ENCODE measurements around the gene SLC22A4. TPM values are rescaled to one million over a fixed set of nuclear protein-coding genes. Genes with fewer than 3 reads are reported as not detected.

The SLC22A4 gene
- total and polyA plus RNA-seq, 2 donors = 0.66 to 3.0 TPM

- H3K27ac ChIP-seq (ENCODE audit: low read depth in 1 of 2, low read length in 1 of 2) = no peak overlapping the region
- WGBS = 91% methylated on average over 3 of the region's 3 CpGs
- peaks cover 0 to 7% of the 10 kb centered on the region in 2 donors for H3K27me3 ChIP-seq (ENCODE audit: control insufficient read depth in 2 of 2, insufficient read depth in 1 of 2, low read length in 1 of 2)
- H3K4me3 ChIP-seq (ENCODE audit: low read length in 2 of 2) = no peak overlapping the region
- DNase-seq (ENCODE audit: low read depth in 6 of 9, low spot score in 9 of 9) = no peak
- no peaks in the 10 kb centered on the region for H3K9me3 ChIP-seq (ENCODE audit: control insufficient read depth in 2 of 2, insufficient read depth in 1 of 2, low read length in 1 of 2)
- no peaks in the 10 kb centered on the region for H3K36me3 ChIP-seq (ENCODE audit: control insufficient read depth in 2 of 2, insufficient read depth in 2 of 2, low read length in 1 of 2)
- H3K4me1 ChIP-seq (ENCODE audit: control insufficient read depth in 2 of 2, insufficient read depth in 2 of 2, low read length in 2 of 2) = peaks cover 0 to 4% of the 10 kb centered on the region in 2 donors
Observed at GRCh38 chr5:132302413-132302812, 8.2 kb downstream of the SLC22A4 start.

DNA sequence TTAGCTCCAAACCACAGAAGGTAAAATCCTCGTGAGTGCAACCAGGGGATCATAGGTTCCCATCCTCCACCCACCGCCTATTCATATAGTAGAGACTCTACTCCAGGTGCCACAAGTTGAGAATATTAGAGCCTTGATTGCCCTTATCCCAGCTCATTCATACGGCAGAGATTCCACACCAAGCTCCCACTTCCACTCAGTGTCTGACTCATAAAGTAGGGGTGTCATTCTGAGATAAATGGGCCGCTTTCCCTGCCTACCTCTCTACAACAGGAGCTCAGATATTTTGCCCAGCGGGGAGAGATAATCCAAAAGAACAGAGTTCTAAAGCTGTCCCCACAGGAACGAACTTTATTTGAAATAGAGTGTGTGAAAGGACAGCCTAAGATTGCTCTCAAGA lies 9.4 kb downstream of the SLC22A4 start:
- Histone ChIP-seq H3K9me3 (ENCODE audit: control insufficient read depth in 2 of 2, insufficient read depth in 1 of 2, low read length in 1 of 2) (no peaks in the 10 kb centered on the region), H3K27me3 (ENCODE audit: control insufficient read depth in 2 of 2, insufficient read depth in 1 of 2, low read length in 1 of 2) (peaks cover 0 to 5% of the 10 kb centered on the region in 2 donors)
- WGBS = 98% methylated on average over 6 of the region's 6 CpGs

DNA sequence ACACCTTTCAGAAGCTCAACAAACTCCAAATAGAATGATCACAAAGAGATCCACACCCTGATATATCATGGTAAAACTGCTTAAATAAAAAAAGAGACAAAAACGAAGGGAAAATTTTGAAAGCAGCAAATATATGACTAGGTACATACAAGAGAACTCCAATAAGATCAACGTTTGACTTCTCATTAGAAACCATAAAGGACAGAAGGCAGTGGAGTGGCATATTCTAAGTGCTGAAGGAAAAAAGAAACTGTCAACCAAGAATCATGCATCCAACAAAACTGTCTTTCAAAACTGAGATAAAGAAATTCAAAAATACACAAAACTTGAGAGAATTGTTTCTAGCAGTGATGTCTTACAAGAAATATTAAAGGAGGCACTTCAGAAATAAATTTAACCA lies 11.2 kb downstream of the SLC22A4 start:
- Histone ChIP-seq H3K36me3 (ENCODE audit: control insufficient read depth in 2 of 2, insufficient read depth in 2 of 2, low read length in 1 of 2) (no peaks in the 10 kb centered on the region), H3K4me1 (ENCODE audit: control insufficient read depth in 2 of 2, insufficient read depth in 2 of 2, low read length in 2 of 2) (peaks cover 0 to 4% of the 10 kb centered on the region in 2 donors), H3K27me3 (ENCODE audit: control insufficient read depth in 2 of 2, insufficient read depth in 1 of 2, low read length in 1 of 2) (peaks cover 0 to 3% of the 10 kb centered on the region in 2 donors), H3K4me3 (ENCODE audit: low read length in 2 of 2) (no peak overlapping the region), H3K27ac (ENCODE audit: low read depth in 1 of 2, low read length in 1 of 2) (no peak overlapping the region), H3K9me3 (ENCODE audit: control insufficient read depth in 2 of 2, insufficient read depth in 1 of 2, low read length in 1 of 2) (no peaks in the 10 kb centered on the region)
- WGBS = 95% methylated on average over 2 of the region's 2 CpGs
- DNase-seq (ENCODE audit: low read depth in 6 of 9, low spot score in 9 of 9) = no peak

More for the DNA sequence above, 9.4 kb downstream of the SLC22A4 start:
- Histone ChIP-seq H3K4me3 (ENCODE audit: low read length in 2 of 2) (no peak overlapping the region), H3K36me3 (ENCODE audit: control insufficient read depth in 2 of 2, insufficient read depth in 2 of 2, low read length in 1 of 2) (no peaks in the 10 kb centered on the region), H3K4me1 (ENCODE audit: control insufficient read depth in 2 of 2, insufficient read depth in 2 of 2, low read length in 2 of 2) (peaks cover 0 to 4% of the 10 kb centered on the region in 2 donors), H3K27ac (ENCODE audit: low read depth in 1 of 2, low read length in 1 of 2) (no peak overlapping the region)
- DNase-seq (ENCODE audit: low read depth in 6 of 9, low spot score in 9 of 9) = no peak

DNA sequence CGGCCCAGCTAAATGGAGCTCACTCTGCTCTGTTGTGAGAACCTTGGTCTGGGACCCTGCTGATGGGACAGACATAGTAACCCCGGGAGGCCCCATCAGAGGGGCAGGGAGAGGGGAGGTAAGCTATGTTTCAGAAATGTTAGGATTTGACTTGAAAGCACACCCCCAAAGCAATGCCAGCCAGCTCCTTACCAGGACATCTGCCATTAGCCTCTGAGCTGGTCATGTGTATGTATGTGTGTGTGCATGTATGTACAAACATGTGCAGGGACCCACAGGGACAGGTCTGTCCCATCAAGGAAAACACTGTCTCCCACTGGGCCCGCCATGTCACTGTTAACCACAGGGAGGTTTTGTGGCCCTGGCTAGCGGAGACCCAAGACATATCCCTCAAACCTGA lies 14.5 kb downstream of the SLC22A4 start:
- no peak overlapping the region for H3K27ac ChIP-seq (ENCODE audit: low read depth in 1 of 2, low read length in 1 of 2)
- H3K4me1 ChIP-seq (ENCODE audit: control insufficient read depth in 2 of 2, insufficient read depth in 2 of 2, low read length in 2 of 2) = no peaks in the 10 kb centered on the region
- 87% methylated on average over 4 of the region's 4 CpGs for WGBS
- no peaks in the 10 kb centered on the region for H3K27me3 ChIP-seq (ENCODE audit: control insufficient read depth in 2 of 2, insufficient read depth in 1 of 2, low read length in 1 of 2)
- no peaks in the 10 kb centered on the region for H3K9me3 ChIP-seq (ENCODE audit: control insufficient read depth in 2 of 2, insufficient read depth in 1 of 2, low read length in 1 of 2)
- H3K4me3 ChIP-seq (ENCODE audit: low read length in 2 of 2) = no peak overlapping the region
- no peak for DNase-seq (ENCODE audit: low read depth in 6 of 9, low spot score in 9 of 9)
- no peaks in the 10 kb centered on the region for H3K36me3 ChIP-seq (ENCODE audit: control insufficient read depth in 2 of 2, insufficient read depth in 2 of 2, low read length in 1 of 2)

GRCh38 chr5:132309679-132310078 lies 15.5 kb downstream of the SLC22A4 start:
- no peaks in the 10 kb centered on the region for H3K4me1 ChIP-seq (ENCODE audit: control insufficient read depth in 2 of 2, insufficient read depth in 2 of 2, low read length in 2 of 2)
- no peaks in the 10 kb centered on the region for H3K9me3 ChIP-seq (ENCODE audit: control insufficient read depth in 2 of 2, insufficient read depth in 1 of 2, low read length in 1 of 2)
- H3K27ac ChIP-seq (ENCODE audit: low read depth in 1 of 2, low read length in 1 of 2) = no peak overlapping the region
- H3K36me3 ChIP-seq (ENCODE audit: control insufficient read depth in 2 of 2, insufficient read depth in 2 of 2, low read length in 1 of 2) = no peaks in the 10 kb centered on the region
- no peak for DNase-seq (ENCODE audit: low read depth in 6 of 9, low spot score in 9 of 9)
- no peaks in the 10 kb centered on the region for H3K27me3 ChIP-seq (ENCODE audit: control insufficient read depth in 2 of 2, insufficient read depth in 1 of 2, low read length in 1 of 2)
- H3K4me3 ChIP-seq (ENCODE audit: low read length in 2 of 2) = no peak overlapping the region

DNA sequence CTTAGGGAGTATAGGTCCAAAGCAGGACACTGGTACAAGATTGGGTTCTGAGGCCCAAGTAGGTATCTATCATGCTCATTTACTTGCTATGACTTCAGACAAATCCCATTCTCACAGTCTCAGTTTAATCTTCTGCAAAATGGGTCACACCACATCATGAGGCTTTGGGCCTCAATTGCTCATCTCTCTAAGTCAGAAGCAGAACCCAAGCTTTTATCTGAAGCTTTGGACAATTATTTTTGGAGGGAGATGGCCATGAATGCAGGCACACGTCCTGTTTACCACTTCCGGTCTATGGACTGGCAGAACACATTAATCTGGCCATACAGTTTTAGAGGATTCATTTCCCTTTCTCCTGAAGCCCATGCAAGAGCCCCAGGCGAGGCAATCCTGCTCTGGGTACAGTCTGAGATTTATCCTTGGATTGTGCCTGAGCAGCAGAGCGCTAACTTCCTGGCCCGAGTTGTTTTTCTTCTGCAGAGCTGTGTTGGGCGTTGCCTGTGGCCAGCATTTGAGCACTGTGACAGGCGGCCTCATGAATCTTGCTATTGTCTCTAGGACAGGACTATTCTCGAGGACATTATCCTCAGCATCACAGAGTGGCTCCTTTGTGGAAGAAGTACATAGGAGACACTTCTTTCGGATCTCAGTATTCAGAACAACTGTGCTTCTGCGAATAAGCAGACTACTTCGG lies 16.1 kb downstream of the SLC22A4 start:
- no peak overlapping the region for H3K4me3 ChIP-seq (ENCODE audit: low read length in 2 of 2)
- WGBS = 90% methylated on average over 11 of the region's 11 CpGs
- no peaks in the 10 kb centered on the region for H3K9me3 ChIP-seq (ENCODE audit: control insufficient read depth in 2 of 2, insufficient read depth in 1 of 2, low read length in 1 of 2)
- H3K27ac ChIP-seq (ENCODE audit: low read depth in 1 of 2, low read length in 1 of 2) = no peak overlapping the region
- H3K4me1 ChIP-seq (ENCODE audit: control insufficient read depth in 2 of 2, insufficient read depth in 2 of 2, low read length in 2 of 2) = no peaks in the 10 kb centered on the region
- H3K36me3 ChIP-seq (ENCODE audit: control insufficient read depth in 2 of 2, insufficient read depth in 2 of 2, low read length in 1 of 2) = no peaks in the 10 kb centered on the region
- no peaks in the 10 kb centered on the region for H3K27me3 ChIP-seq (ENCODE audit: control insufficient read depth in 2 of 2, insufficient read depth in 1 of 2, low read length in 1 of 2)
- DNase-seq (ENCODE audit: low read depth in 6 of 9, low spot score in 9 of 9) = no peak

GRCh38 chr5:132313366-132313765 lies 19.2 kb downstream of the SLC22A4 start:
- 88% methylated on average over 4 of the region's 4 CpGs for WGBS
- H3K9me3 ChIP-seq (ENCODE audit: control insufficient read depth in 2 of 2, insufficient read depth in 1 of 2, low read length in 1 of 2) = no peaks in the 10 kb centered on the region
- no peak overlapping the region for H3K27ac ChIP-seq (ENCODE audit: low read depth in 1 of 2, low read length in 1 of 2)
- DNase-seq (ENCODE audit: low read depth in 6 of 9, low spot score in 9 of 9) = no peak
- H3K4me1 ChIP-seq (ENCODE audit: control insufficient read depth in 2 of 2, insufficient read depth in 2 of 2, low read length in 2 of 2) = no peaks in the 10 kb centered on the region
- H3K4me3 ChIP-seq (ENCODE audit: low read length in 2 of 2) = no peak overlapping the region
- no peaks in the 10 kb centered on the region for H3K36me3 ChIP-seq (ENCODE audit: control insufficient read depth in 2 of 2, insufficient read depth in 2 of 2, low read length in 1 of 2)
- H3K27me3 ChIP-seq (ENCODE audit: control insufficient read depth in 2 of 2, insufficient read depth in 1 of 2, low read length in 1 of 2) = no peaks in the 10 kb centered on the region

DNA sequence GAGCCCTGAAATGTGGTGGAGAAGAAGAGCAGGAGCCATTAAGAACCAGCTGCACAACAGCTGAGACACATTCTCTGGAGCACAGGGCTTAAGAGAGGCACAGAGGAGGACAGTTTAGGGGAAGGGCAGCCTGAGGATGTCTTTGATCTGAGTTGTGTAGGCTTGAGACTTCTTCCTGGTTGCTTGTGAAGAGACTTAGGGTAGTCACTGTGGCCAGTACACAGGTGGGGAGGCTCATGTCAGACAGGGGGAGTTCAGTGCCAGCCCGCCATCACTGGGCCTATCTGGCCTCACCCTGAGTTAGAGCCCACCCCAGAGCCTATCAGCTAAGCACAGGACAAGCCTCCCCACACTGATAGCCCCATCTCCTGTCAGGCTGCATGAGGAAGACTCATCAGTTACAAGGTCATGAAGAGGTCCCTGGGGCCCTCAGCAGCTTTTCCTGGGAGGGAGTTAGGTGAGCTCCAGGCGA lies 19.8 kb downstream of the SLC22A4 start:
- H3K36me3 ChIP-seq (ENCODE audit: control insufficient read depth in 2 of 2, insufficient read depth in 2 of 2, low read length in 1 of 2) = no peaks in the 10 kb centered on the region
- no peak for DNase-seq (ENCODE audit: low read depth in 6 of 9, low spot score in 9 of 9)
- no peaks in the 10 kb centered on the region for H3K27me3 ChIP-seq (ENCODE audit: control insufficient read depth in 2 of 2, insufficient read depth in 1 of 2, low read length in 1 of 2)
- no peak overlapping the region for H3K27ac ChIP-seq (ENCODE audit: low read depth in 1 of 2, low read length in 1 of 2)
- H3K9me3 ChIP-seq (ENCODE audit: control insufficient read depth in 2 of 2, insufficient read depth in 1 of 2, low read length in 1 of 2) = no peaks in the 10 kb centered on the region
- no peak overlapping the region for H3K4me3 ChIP-seq (ENCODE audit: low read length in 2 of 2)
- no peaks in the 10 kb centered on the region for H3K4me1 ChIP-seq (ENCODE audit: control insufficient read depth in 2 of 2, insufficient read depth in 2 of 2, low read length in 2 of 2)
- 92% methylated on average over 2 of the region's 2 CpGs for WGBS

GRCh38 chr5:132315529-132316067 lies 21.4 kb downstream of the SLC22A4 start:
- no peaks in the 10 kb centered on the region for H3K4me1 ChIP-seq (ENCODE audit: control insufficient read depth in 2 of 2, insufficient read depth in 2 of 2, low read length in 2 of 2)
- H3K27ac ChIP-seq (ENCODE audit: low read depth in 1 of 2, low read length in 1 of 2) = no peak overlapping the region
- no peak for DNase-seq (ENCODE audit: low read depth in 6 of 9, low spot score in 9 of 9)
- no peak overlapping the region for H3K4me3 ChIP-seq (ENCODE audit: low read length in 2 of 2)
- H3K27me3 ChIP-seq (ENCODE audit: control insufficient read depth in 2 of 2, insufficient read depth in 1 of 2, low read length in 1 of 2) = no peaks in the 10 kb centered on the region
- H3K9me3 ChIP-seq (ENCODE audit: control insufficient read depth in 2 of 2, insufficient read depth in 1 of 2, low read length in 1 of 2) = no peaks in the 10 kb centered on the region
- H3K36me3 ChIP-seq (ENCODE audit: control insufficient read depth in 2 of 2, insufficient read depth in 2 of 2, low read length in 1 of 2) = no peaks in the 10 kb centered on the region
- 92% methylated on average over 5 of the region's 5 CpGs for WGBS

Measured in thymus (tissue), 11 donors.